Spleen (tissue), 11 donors: ENCODE measurements around the gene LATS1. TPM values are rescaled to one million over a fixed set of nuclear protein-coding genes. Genes with fewer than 3 reads are reported as not detected.
"Not testable (repeated sequence)": the region's sequence is repeated elsewhere in the genome, so short reads cannot be mapped to it uniquely, and the experiment has no call there.

ENCODE experiments used
- DNase-seq: peaks from one replicate; pipeline ENCODE4 v3.0.0-alpha.2; 2020
- H3K27ac ChIP-seq, 8 donors: fragments of 200-600 bp; sonication (generic) in 7 of 8; 1 replicate in 4 of 8; 2 replicates in 4 of 8; pipeline versions ENCODE4 v1.5.0 to v1.8.0; 2016 to 2021; ENCODE audit warnings: inconsistent platforms in 4 of 8, mild to moderate bottlenecking in 4 of 8, moderate library complexity in 1 of 8
- H3K27me3 ChIP-seq, 7 donors: fragments of 200-600 bp; sonication (generic) in 6 of 7; replicated peaks in 1 of 7; 1 replicate in 4 of 7; 2 replicates in 3 of 7; pipeline versions ENCODE4 v1.5.0 to v1.8.0; 2016 to 2021; ENCODE audit warnings: inconsistent platforms in 3 of 7, mild to moderate bottlenecking in 1 of 7
- H3K36me3 ChIP-seq, 6 donors: fragments of 200-600 bp; sonication (generic) in 5 of 6; 1 replicate in 4 of 6; 2 replicates in 2 of 6; pipeline versions ENCODE4 v1.5.0 to v1.8.0; 2016 to 2021; ENCODE audit warnings: inconsistent platforms in 2 of 6
- H3K4me1 ChIP-seq, 6 donors: fragments of 200-600 bp; sonication (generic) in 5 of 6; 1 replicate in 3 of 6; 2 replicates in 3 of 6; pipeline versions ENCODE4 v1.5.0 to v1.8.0; 2016 to 2021; ENCODE audit warnings: inconsistent platforms in 3 of 6
- H3K4me3 ChIP-seq, 8 donors: fragments of 200-600 bp; sonication (generic) in 7 of 8; 1 replicate in 4 of 8; 2 replicates in 4 of 8; pipeline versions ENCODE4 v1.5.0 to v1.8.0; 2016 to 2021; ENCODE audit warnings: inconsistent platforms in 4 of 8, mild to moderate bottlenecking in 4 of 8, moderate library complexity in 2 of 8
- H3K9me3 ChIP-seq, 8 donors: fragments of 200-600 bp; sonication (generic) in 7 of 8; 1 replicate in 4 of 8; 2 replicates in 4 of 8; pipeline versions ENCODE4 v1.5.0 to v1.8.0; 2016 to 2021; ENCODE audit warnings: inconsistent platforms in 4 of 8
- CTCF ChIP-seq, 11 experiments: fragments of 200-600 bp in 7 of 11; fragments of 450-650 bp in 4 of 11; sonication (generic) in 4 of 11; IDR thresholded peaks in 8 of 11; conservative IDR thresholded peaks in 3 of 11; 1 replicate in 7 of 11; 2 replicates in 4 of 11; pipeline versions ENCODE4 v1.4.0 to v1.8.0; 2016 to 2021; ENCODE audit warnings: antibody characterized with exemption in 11 of 11, inconsistent platforms in 4 of 11, mild to moderate bottlenecking in 1 of 11
- POLR2A ChIP-seq, 3 donors: fragments of 450-650 bp; IDR thresholded peaks; one replicate each; pipeline ENCODE4 v1.5.1; 2017; ENCODE audit warnings: antibody characterized with exemption in 3 of 3, mild to moderate bottlenecking in 1 of 3
- POLR2AphosphoS5 ChIP-seq, 3 donors: sonication (generic); formaldehyde crosslinking; IDR thresholded peaks; one replicate each; pipeline ENCODE4 v1.5.1; 2017; ENCODE audit warnings: antibody characterized with exemption in 3 of 3
- WGBS, 5 donors: extraction: QIAGEN DNeasy Blood & Tissue Kit in 3 of 5; methylation state at CpG; one replicate each; pipeline versions ENCODE4 v1.1.5 to v1.1.7; 2013 to 2018; 5-methylcytosine and 5-hydroxymethylcytosine counted together
- intact Hi-C: fragments of 100-400 bp; cut with DNase I; formaldehyde crosslinking; loops from one replicate; pipeline ENCODE4 v1.15.0; 2023; ENCODE audit warnings: low total_unique reads
- polyA plus RNA-seq, 3 donors: library from polyadenylated mRNA; stranded (reverse); fragments of 200-250 nt; gene quantifications; one replicate each; pipeline ENCODE4 v1.2.1, GENCODE V29; 2013
- total RNA-seq, 7 donors: library from RNA; depleted of rRNA in 3 of 7; stranded (reverse); fragments of >200 nt in 3 of 7; fragmentation: NEBNext Ultra II Directional in 4 of 7; extraction: Animal tissue kit (Norgen Biotek cat#: 25700) in 4 of 7; gene quantifications; one replicate each; pipeline versions ENCODE4 v1.1.0 to v1.2.1, GENCODE V29; 2016 to 2021
- donor health status: healthy with polysubstance abuse.
- donor health status: DM: no; HTN: no; CAD: no; lungs with moderate emphysema.
- donor health status: DM: no; HTN: no; CAD: no.
- donor health status: Bipolar disorder and iron deficiency.
- donor health status: healthy.
- donor health status: DM: no; HTN: no; CAD: no.
- donor health status: DM: yes; HTN: yes; CAD: no.

The LATS1 gene
- total and polyA plus RNA-seq, 10 donors = 5.0 to 40.9 (median 33.5) TPM

GRCh38 chr6:149752600-149753373, 34.9 kb upstream of the LATS1 start:
- intact Hi-C loops = no loop called here
- no peak for DNase-seq
- Histone ChIP-seq H3K9me3 (no peaks in the 10 kb centered on the region), H3K36me3 (peaks cover 0 to 11% (median 0%) of the 10 kb centered on the region in 6 donors), H3K27me3 (no peaks in the 10 kb centered on the region), H3K4me1 (peaks cover 17 to 90% (median 60%) of the 10 kb centered on the region in 6 donors), H3K27ac (peak overlapping the region in 7 of 8 donors; percentile 0 to 98 (median 66)), H3K4me3 (no peak overlapping the region)
- WGBS, 5 donors = 48 to 84% (median 71%) methylated on average over 4 of the region's 4 CpGs
- TF ChIP-seq CTCF (IDR thresholded peaks at IDR 0.05 in 8 of 11, conservative IDR thresholded peaks at IDR 0.05 in 3 of 11) (no peak), POLR2AphosphoS5 (IDR thresholded peaks at IDR 0.05) (no peak), POLR2A (IDR thresholded peaks at IDR 0.05) (no peak)

GRCh38 chr6:149751920-149752319, 34.0 kb upstream of the LATS1 start:
- Histone ChIP-seq H3K27ac (peak overlapping the region in 4 of 8 donors; percentile 9 to 98 (median 84)), H3K4me1 (peaks cover 17 to 88% (median 62%) of the 10 kb centered on the region in 6 donors)
- WGBS, 5 donors = 89 to 98% (median 93%) methylated on average over 5 of the region's 5 CpGs
- intact Hi-C loops, H3K36me3 ChIP-seq, H3K9me3 ChIP-seq, H3K4me3 ChIP-seq, DNase-seq, H3K27me3 ChIP-seq: not testable (repeated sequence)

- H3K4me1 ChIP-seq = peaks cover 22 to 87% (median 68%) of the 10 kb centered on the region in 6 donors
- H3K27me3 ChIP-seq = no peaks in the 10 kb centered on the region
- no peaks in the 10 kb centered on the region for H3K9me3 ChIP-seq
- peak overlapping the region in 3 of 8 donors; percentile 94 to 98 (median 97) for H3K27ac ChIP-seq
- peaks cover 0 to under 1% (median 0%) of the 10 kb centered on the region in 6 donors for H3K36me3 ChIP-seq
- TF ChIP-seq POLR2A (IDR thresholded peaks at IDR 0.05) (no peak), CTCF (IDR thresholded peaks at IDR 0.05 in 8 of 11, conservative IDR thresholded peaks at IDR 0.05 in 3 of 11) (no peak), POLR2AphosphoS5 (IDR thresholded peaks at IDR 0.05) (no peak)
- intact Hi-C loops = no loop called here
- H3K4me3 ChIP-seq = peak overlapping the region in 4 of 8 donors; percentile 77 to 89 (median 80)
- DNase-seq = no peak
- 75 to 92% (median 82%) methylated on average over 7 to 8 of the region's 8 CpGs for WGBS, 5 donors
Measured at GRCh38 chr6:149751239-149751638, 33.3 kb upstream of the LATS1 start.

- no peaks in the 10 kb centered on the region for H3K9me3 ChIP-seq
- whole genome bisulfite sequencing, 5 donors = 1 to 2% (median 2%) methylated on average over 19 to 25 of the region's 25 CpGs
- peaks cover 28 to 86% (median 67%) of the 10 kb centered on the region in 6 donors for H3K4me1 ChIP-seq
- peak overlapping the region; percentile 82 to 98 (median 94) for H3K27ac ChIP-seq
- no peaks in the 10 kb centered on the region for H3K27me3 ChIP-seq
- peak overlapping the region; percentile 73 to 95 (median 85) for H3K4me3 ChIP-seq
- TF ChIP-seq CTCF (IDR thresholded peaks at IDR 0.05 in 8 of 11, conservative IDR thresholded peaks at IDR 0.05 in 3 of 11) (no peak), POLR2AphosphoS5 (IDR thresholded peaks at IDR 0.05) (no peak), POLR2A (IDR thresholded peaks at IDR 0.05) (no peak)
- intact Hi-C loops = no loop called here
- no peak for DNase-seq
- no peaks in the 10 kb centered on the region for H3K36me3 ChIP-seq
Measured at GRCh38 chr6:149750136-149750609, 32.3 kb upstream of the LATS1 start.
